ENCODE measurements around the gene OR13J1. TPM values are rescaled to one million over a fixed set of nuclear protein-coding genes. Genes with fewer than 3 reads are reported as not detected.

OR13J1 gene, protein sequence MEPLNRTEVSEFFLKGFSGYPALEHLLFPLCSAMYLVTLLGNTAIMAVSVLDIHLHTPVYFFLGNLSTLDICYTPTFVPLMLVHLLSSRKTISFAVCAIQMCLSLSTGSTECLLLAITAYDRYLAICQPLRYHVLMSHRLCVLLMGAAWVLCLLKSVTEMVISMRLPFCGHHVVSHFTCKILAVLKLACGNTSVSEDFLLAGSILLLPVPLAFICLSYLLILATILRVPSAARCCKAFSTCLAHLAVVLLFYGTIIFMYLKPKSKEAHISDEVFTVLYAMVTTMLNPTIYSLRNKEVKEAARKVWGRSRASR
- not detected in 2 replicates for total RNA-seq (2014; rRNA removed; shearing (Covaris generic))

DNA sequence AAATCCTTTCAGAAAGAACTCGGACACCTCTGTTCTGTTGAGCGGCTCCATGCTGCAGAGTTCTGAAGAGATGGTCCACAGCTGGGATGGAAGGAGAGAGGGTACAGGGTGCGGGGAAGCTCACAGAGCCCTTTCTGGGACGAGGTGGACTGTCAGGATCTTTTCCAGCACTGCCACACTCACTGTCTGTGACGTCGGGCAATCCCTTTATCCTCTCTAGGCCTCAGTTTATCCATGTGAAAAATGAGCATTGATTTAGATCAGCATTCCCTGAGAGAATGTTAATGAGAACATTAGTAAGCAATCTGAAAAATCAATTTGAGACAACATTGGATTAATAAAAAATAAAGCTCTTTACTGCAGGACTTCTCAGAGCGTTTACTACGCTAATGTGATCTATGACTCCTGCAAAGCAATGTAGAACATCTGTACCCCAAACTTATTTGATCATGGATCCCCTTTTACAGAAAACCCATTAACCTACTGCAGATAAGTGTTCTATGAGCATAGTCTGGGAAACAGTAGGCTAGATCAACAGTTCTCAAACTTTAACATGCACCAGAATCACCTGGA is at the start of gene OR13J1:
Gene OR13J1 (minus strand): TSS at position 51 of the 573 bp plus-strand sequence. CDS start 0 bp downstream, at position 51.

DNA sequence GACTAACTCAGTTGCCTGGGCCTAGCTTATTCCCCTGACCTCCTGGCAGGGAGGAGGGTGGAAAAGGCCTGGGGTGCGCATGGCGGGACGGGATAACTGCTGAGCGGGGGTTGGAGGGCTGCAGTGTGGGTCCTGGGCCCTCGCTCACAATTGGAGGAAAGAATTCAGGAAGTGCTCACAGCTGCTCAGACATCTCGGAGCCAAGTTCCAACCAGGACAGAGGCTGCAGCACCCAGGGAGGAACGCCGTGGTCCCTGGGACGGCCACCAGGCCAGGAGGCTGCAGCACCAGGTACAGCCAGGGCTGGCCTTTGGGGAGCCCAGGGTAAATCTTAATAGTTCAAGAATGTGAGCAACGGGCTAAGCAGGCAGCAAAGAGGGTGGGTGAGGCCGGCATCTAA is 39.1 kb upstream of the OR13J1 start, which contains the start of gene SPAAR:
Gene SPAAR (plus strand): TSS at position 217 of the 400 bp plus-strand sequence. CDS start 974 bp downstream, outside the sequence.

DNA sequence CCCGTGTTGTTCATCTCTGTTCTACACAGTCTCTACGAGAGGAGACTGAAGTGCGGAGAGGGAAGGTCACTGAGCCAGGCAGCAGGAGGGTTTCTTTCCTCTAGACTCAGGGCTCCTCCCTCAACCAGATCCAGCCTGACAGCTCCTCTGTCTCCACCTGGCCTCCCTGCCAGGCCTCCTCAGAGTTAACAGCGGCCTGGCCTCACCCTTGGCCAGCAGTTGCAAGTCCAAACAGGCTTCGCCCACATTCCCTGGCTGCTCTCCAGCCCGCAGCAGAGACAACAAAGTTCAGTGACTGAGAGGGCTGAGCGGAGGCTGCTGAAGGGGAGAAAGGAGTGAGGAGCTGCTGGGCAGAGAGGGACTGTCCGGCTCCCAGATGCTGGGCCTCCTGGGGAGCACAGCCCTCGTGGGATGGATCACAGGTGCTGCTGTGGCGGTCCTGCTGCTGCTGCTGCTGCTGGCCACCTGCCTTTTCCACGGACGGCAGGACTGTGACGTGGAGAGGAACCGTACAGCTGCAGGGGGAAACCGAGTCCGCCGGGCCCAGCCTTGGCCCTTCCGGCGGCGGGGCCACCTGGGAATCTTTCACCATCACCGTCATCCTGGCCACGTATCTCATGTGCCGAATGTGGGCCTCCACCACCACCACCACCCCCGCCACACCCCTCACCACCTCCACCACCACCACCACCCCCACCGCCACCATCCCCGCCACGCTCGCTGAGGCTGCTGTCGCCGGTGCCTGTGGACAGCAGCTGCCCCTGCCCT is 35.9 kb upstream of the OR13J1 start, which contains the start of gene HRCT1:
Gene HRCT1 (plus strand): TSS at position 291 of the 768 bp plus-strand sequence. CDS start 86 bp downstream, at position 377.

DNA sequence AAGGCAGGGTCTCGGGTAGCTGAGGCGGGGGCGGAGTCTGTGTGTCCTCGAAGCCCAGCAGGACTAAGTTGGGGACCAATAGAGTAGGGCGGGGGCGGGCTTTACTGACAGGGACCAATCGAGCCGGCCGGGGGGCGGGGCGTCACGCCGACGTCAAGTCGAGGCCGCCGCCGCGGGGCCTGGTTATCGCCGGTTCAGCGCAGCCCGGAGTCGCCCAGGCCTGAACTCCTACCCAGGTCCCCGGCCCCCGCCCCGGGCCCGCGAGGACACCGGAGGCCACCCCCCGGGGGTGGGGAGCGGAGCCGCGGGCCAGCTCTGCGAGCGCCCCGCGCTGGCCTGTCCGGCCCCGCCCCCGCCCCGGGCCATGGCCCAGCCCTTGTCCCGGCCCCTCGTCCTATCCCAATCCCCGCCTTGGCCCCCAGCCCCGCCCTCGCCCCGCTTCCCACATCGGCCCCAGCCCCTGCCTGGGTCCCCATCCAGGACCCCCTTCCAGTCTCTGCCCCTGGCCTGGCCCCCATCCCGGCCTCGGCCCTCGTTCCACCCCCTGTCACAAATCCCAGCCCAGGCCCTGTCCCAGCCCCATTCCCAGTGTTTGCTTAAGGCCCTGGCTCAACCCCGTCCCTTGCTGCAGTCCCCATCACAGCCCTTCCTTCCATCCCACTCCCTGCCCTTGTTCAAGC is 41.0 kb downstream of the OR13J1 start, which contains the start of gene TMEM8B:
Gene TMEM8B (plus strand): TSS at position 145 of the 680 bp plus-strand sequence. CDS start 220 bp downstream, at position 365.

DNA sequence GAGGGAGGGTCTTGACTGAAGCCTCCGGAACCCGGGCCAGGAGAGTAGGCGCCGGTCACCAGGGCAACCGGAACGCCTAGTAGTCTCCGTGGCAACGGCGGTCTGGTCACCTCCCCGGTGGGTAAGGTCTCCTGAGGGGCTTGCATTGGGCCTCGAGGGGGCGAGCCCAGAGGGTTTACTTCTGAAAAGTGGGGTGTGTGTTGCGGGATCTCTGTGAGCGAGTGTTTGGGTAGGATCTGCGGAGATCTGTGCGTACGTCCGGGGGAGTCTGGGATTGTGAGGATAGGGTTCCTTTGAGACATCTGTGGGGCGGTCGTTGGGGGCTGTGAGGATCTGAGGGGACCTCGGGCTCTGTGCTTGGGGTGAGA is 41.5 kb downstream of the OR13J1 start, which contains the start of gene FAM221B:
Gene FAM221B (minus strand): TSS at position 17 of the 368 bp plus-strand sequence. CDS start 2,571 bp downstream, outside the sequence.

Other genes with a start within 250 kb of the OR13J1 start
- not detected in 2 replicates for gene SIT1, start 219.5 kb downstream of the OR13J1 start, total RNA-seq (2014; rRNA removed; shearing (Covaris generic))
- 24,429 and 35,489 TPM in 2 replicates for gene RMRP, start 212.4 kb downstream of the OR13J1 start, total RNA-seq (2014; rRNA removed; shearing (Covaris generic))
- gene CCDC107, start 212.1 kb downstream of the OR13J1 start, total RNA-seq (2014; rRNA removed; shearing (Covaris generic)), result 10.5 and 14.1 TPM in 2 replicates
- gene ARHGEF39, start 205.2 kb downstream of the OR13J1 start, total RNA-seq (2014; rRNA removed; shearing (Covaris generic)), result 5.9 and 6.6 TPM in 2 replicates
- 23.5 and 29.2 TPM in 2 replicates for gene CA9, start 196.5 kb downstream of the OR13J1 start, total RNA-seq (2014; rRNA removed; shearing (Covaris generic))
- gene TPM2, start 180.5 kb downstream of the OR13J1 start, total RNA-seq (2014; rRNA removed; shearing (Covaris generic)), result 435 and 454 TPM in 2 replicates
- 168 and 176 TPM in 2 replicates for gene TLN1, start 138.2 kb downstream of the OR13J1 start, total RNA-seq (2014; rRNA removed; shearing (Covaris generic))
- 37.5 and 41.9 TPM in 2 replicates for gene CREB3, start 137.7 kb downstream of the OR13J1 start, total RNA-seq (2014; rRNA removed; shearing (Covaris generic))
- 49.6 and 50.5 TPM in 2 replicates for gene GBA2, start 121.2 kb downstream of the OR13J1 start, total RNA-seq (2014; rRNA removed; shearing (Covaris generic))
- 20.3 and 20.9 TPM in 2 replicates for gene RGP1, start 121.1 kb downstream of the OR13J1 start, total RNA-seq (2014; rRNA removed; shearing (Covaris generic))
- gene MSMP, start 116.1 kb downstream of the OR13J1 start, total RNA-seq (2014; rRNA removed; shearing (Covaris generic)), result not detected in 2 replicates
- 2.0 and 5.1 TPM in 2 replicates for gene NPR2, start 78.8 kb downstream of the OR13J1 start, total RNA-seq (2014; rRNA removed; shearing (Covaris generic))
- gene SPAG8, start 58.1 kb downstream of the OR13J1 start, total RNA-seq (2014; rRNA removed; shearing (Covaris generic)), result 1.2 and 3.7 TPM in 2 replicates
- gene HINT2, start 55.4 kb downstream of the OR13J1 start, total RNA-seq (2014; rRNA removed; shearing (Covaris generic)), result 95.7 and 102 TPM in 2 replicates
- not detected in 2 replicates for gene FAM221B, start 41.7 kb downstream of the OR13J1 start, total RNA-seq (2014; rRNA removed; shearing (Covaris generic))
- gene TMEM8B, start 41.2 kb downstream of the OR13J1 start, total RNA-seq (2014; rRNA removed; shearing (Covaris generic)), result 1.5 and 1.7 TPM in 2 replicates
- gene HRCT1, start 35.8 kb upstream of the OR13J1 start, total RNA-seq (2014; rRNA removed; shearing (Covaris generic)), result 7.3 and 10.7 TPM in 2 replicates
- 0.60 TPM in 1 of 2 replicates, not detected in the other for gene SPAAR, start 39.1 kb upstream of the OR13J1 start, total RNA-seq (2014; rRNA removed; shearing (Covaris generic))
- not detected in 2 replicates for gene OR2S2, start 87.8 kb upstream of the OR13J1 start, total RNA-seq (2014; rRNA removed; shearing (Covaris generic))
- gene RECK, start 166.5 kb upstream of the OR13J1 start, total RNA-seq (2014; rRNA removed; shearing (Covaris generic)), result 4.5 and 4.9 TPM in 2 replicates

Data from A375 (cell line).